ENCODE results near the gene ATP4A.
A peak's percentile ranks its signal among the peaks of the same experiment; 100 is the strongest.

The ATP4A gene

GRCh38 chr19:35566738-35567137 lies 3.3 kb upstream of the ATP4A start:
- TF ChIP-seq CEBPB (IDR thresholded peaks at IDR 0.05) = 0 out of 2 replicates have a peak, but pooled peaks have one; percentile 5
- TF ChIP-seq FOXM1 (IDR thresholded peaks at IDR 0.05; ENCODE audit: borderline replicate concordance, low read depth) = no peak

- no peak for TF ChIP-seq REST (IDR thresholded peaks at IDR 0.05; ENCODE audit: low read depth)
- no peak for TF ChIP-seq EP300 (IDR thresholded peaks at IDR 0.05; ENCODE audit: borderline replicate concordance)
- no peak for TF ChIP-seq USF1 (IDR thresholded peaks at IDR 0.05)
These were observed 1.8 kb upstream of the ATP4A start for GRCh38 chr19:35565016-35565856.

- TF ChIP-seq TCF12 (IDR thresholded peaks at IDR 0.05; ENCODE audit: low read depth) = no peak
- no peak for TF ChIP-seq NFIC (IDR thresholded peaks at IDR 0.05)
- TF ChIP-seq EP300 (IDR thresholded peaks at IDR 0.05; ENCODE audit: borderline replicate concordance) = no peak
- TF ChIP-seq TAF1 (IDR thresholded peaks at IDR 0.05; ENCODE audit: low read depth) = no peak
- no peak for TF ChIP-seq CEBPB (IDR thresholded peaks at IDR 0.05)
- no peak for TF ChIP-seq TEAD4 (IDR thresholded peaks at IDR 0.05)
- no peak for TF ChIP-seq CREB1 (IDR thresholded peaks at IDR 0.05; ENCODE audit: low read depth)
- TF ChIP-seq MAX (IDR thresholded peaks at IDR 0.05) = no peak
- no peak for TF ChIP-seq EGR1 (IDR thresholded peaks at IDR 0.05)
- no peak for TF ChIP-seq RAD21 (IDR thresholded peaks at IDR 0.05; ENCODE audit: low read depth)
- TF ChIP-seq ZBTB7A (IDR thresholded peaks at IDR 0.05; ENCODE audit: low read depth) = no peak
- TF ChIP-seq USF1 (IDR thresholded peaks at IDR 0.05) = no peak
These were observed 682 bp downstream of the ATP4A start for GRCh38 chr19:35562776-35563175.

GRCh38 chr19:35562336-35562735 lies 1.1 kb downstream of the ATP4A start:
- TF ChIP-seq TEAD4 (IDR thresholded peaks at IDR 0.05) (no peak), EGR1 (IDR thresholded peaks at IDR 0.05) (no peak), TCF12 (IDR thresholded peaks at IDR 0.05; ENCODE audit: low read depth) (no peak), TAF1 (IDR thresholded peaks at IDR 0.05; ENCODE audit: low read depth) (no peak), EP300 (IDR thresholded peaks at IDR 0.05; ENCODE audit: borderline replicate concordance) (no peak), CREB1 (IDR thresholded peaks at IDR 0.05; ENCODE audit: low read depth) (no peak), YY1 (IDR thresholded peaks at IDR 0.05; ENCODE audit: low read depth) (no peak), MAX (IDR thresholded peaks at IDR 0.05) (no peak), ZBTB7A (IDR thresholded peaks at IDR 0.05; ENCODE audit: low read depth) (no peak), FOXM1 (IDR thresholded peaks at IDR 0.05; ENCODE audit: borderline replicate concordance, low read depth) (no peak), REST (IDR thresholded peaks at IDR 0.05; ENCODE audit: low read depth) (no peak), USF1 (IDR thresholded peaks at IDR 0.05) (no peak), RAD21 (IDR thresholded peaks at IDR 0.05; ENCODE audit: low read depth) (no peak), NFIC (IDR thresholded peaks at IDR 0.05) (no peak), CEBPB (IDR thresholded peaks at IDR 0.05) (no peak)

GRCh38 chr19:35561436-35561835 lies 2.0 kb downstream of the ATP4A start:
- TF ChIP-seq USF1 (IDR thresholded peaks at IDR 0.05) (no peak), MAX (IDR thresholded peaks at IDR 0.05) (no peak), FOXM1 (IDR thresholded peaks at IDR 0.05; ENCODE audit: borderline replicate concordance, low read depth) (no peak), EP300 (IDR thresholded peaks at IDR 0.05; ENCODE audit: borderline replicate concordance) (no peak), CREB1 (IDR thresholded peaks at IDR 0.05; ENCODE audit: low read depth) (no peak), YY1 (IDR thresholded peaks at IDR 0.05; ENCODE audit: low read depth) (no peak), RAD21 (IDR thresholded peaks at IDR 0.05; ENCODE audit: low read depth) (no peak), ZBTB7A (IDR thresholded peaks at IDR 0.05; ENCODE audit: low read depth) (no peak), CEBPB (IDR thresholded peaks at IDR 0.05) (no peak), TEAD4 (IDR thresholded peaks at IDR 0.05) (no peak), TCF12 (IDR thresholded peaks at IDR 0.05; ENCODE audit: low read depth) (no peak), REST (IDR thresholded peaks at IDR 0.05; ENCODE audit: low read depth) (no peak), TAF1 (IDR thresholded peaks at IDR 0.05; ENCODE audit: low read depth) (no peak), EGR1 (IDR thresholded peaks at IDR 0.05) (no peak), NFIC (IDR thresholded peaks at IDR 0.05) (no peak)

Data from Ishikawa (cell line).